ENCODE measurements around the gene EVC. TPM values are rescaled to one million over a fixed set of nuclear protein-coding genes. Genes with fewer than 3 reads are reported as not detected.

The EVC gene
- total and polyA plus RNA-seq, 2 of the 8 experiments (the other 6 are each of a cell fraction or from before 2014, with no cell fraction given), result 2.6 to 9.8 TPM

DNA sequence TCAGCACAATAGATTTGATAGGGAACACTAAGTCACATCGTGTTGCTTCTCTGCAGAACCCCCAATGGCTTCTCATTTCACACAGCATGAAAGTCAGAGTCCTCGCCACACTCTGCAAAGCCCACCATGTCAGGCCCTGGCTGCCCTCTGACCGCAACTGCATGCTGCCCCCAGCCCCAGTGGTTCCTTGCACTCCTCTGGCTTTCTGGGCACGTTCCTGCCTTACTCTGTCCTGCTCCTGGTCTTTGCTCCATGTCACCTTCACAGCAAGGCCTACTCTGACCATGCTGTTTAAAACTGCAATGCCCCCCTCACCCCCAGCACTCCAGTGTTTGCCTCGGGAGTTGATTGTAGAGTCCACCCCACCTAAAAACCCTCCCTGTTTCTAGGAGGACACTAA lies 78.1 kb downstream of the EVC start (continued):
- no peak for TF ChIP-seq CTBP2 (IDR thresholded peaks at IDR 0.05; ENCODE audit: borderline replicate concordance, insufficient read depth, insufficient read length, low read length)
- no peak for TF ChIP-seq NRF1 (IDR thresholded peaks at IDR 0.05; ENCODE audit: low read depth, low read length)
- no peak for TF ChIP-seq JUND (IDR thresholded peaks at IDR 0.05; ENCODE audit: low read length)

All from H1 (cell line).